Activated CD4-positive, alpha-beta T cell treated with anti-CD3 and anti-CD28 coated beads for 36 hours (primary cell): Measurements from ENCODE around the gene FXR2. TPM values are rescaled to one million over a fixed set of nuclear protein-coding genes. Genes with fewer than 3 reads are reported as not detected.

Experiments
- ATAC-seq: fragments of 200-7000 bp; cut with Tn5 transposase; one replicate; pipeline ENCODE4 v1.10.0; 2021; ENCODE audit warnings: mild to moderate bottlenecking, moderate library complexity
- CTCF ChIA-PET: fragments of 350-600 bp; sonication (Branson Sonifier 250); formaldehyde crosslinking; loops from one replicate; lab custom pipeline; 2021; ENCODE audit warnings: antibody characterized with exemption; lab: Charles Lee
- POLR2A ChIA-PET: fragments of 350-600 bp; sonication (Branson Sonifier 250); formaldehyde crosslinking; loops from one replicate; lab custom pipeline; 2021; ENCODE audit warnings: antibody characterized with exemption, inconsistent platforms; lab: Charles Lee
- DNase-seq: peaks from one replicate; pipeline ENCODE4 v3.0.0-alpha.2; 2020
- H3K27ac Mint-ChIP-seq: one replicate; pipeline ENCODE4 v1.8.0; 2021; ENCODE audit warnings: mixed read lengths
- H3K27me3 Mint-ChIP-seq: one replicate; pipeline ENCODE4 v1.8.0; 2021; ENCODE audit warnings: mixed read lengths
- H3K36me3 Mint-ChIP-seq: one replicate; pipeline ENCODE4 v1.8.0; 2021; ENCODE audit warnings: low read depth, mixed read lengths
- H3K4me1 Mint-ChIP-seq: one replicate; pipeline ENCODE4 v1.8.0; 2021; ENCODE audit warnings: mixed read lengths
- H3K4me3 Mint-ChIP-seq: one replicate; pipeline ENCODE4 v1.8.0; 2021; ENCODE audit warnings: mild to moderate bottlenecking, moderate library complexity, mixed read lengths
- H3K9me3 Mint-ChIP-seq: one replicate; pipeline ENCODE4 v1.8.0; 2021; ENCODE audit warnings: low read depth, mixed read lengths
- intact Hi-C, 2 experiments: fragments of 100-400 bp; cut with DNase I in 1 of 2; cut with micrococcal nuclease in 1 of 2; formaldehyde crosslinking; loops; one replicate each; pipeline versions ENCODE4 v1.14.2 to v1.15.1; 2022 to 2024; cut with DNase I, micrococcal nuclease
- total RNA-seq, 2 experiments: library from RNA; stranded (reverse); gene quantifications; one replicate each; pipeline ENCODE4 v1.2.3, GENCODE V29; 2021

Gene FXR2
- 10 to 100 TPM; 35.6 to 50.2 TPM for total RNA-seq

- peak; percentile 95 for ATAC-seq
- intact Hi-C loops, result loop anchor here (1.0 to 5.0 kb wide), 19 partner anchors 13 to 362 kb away; partner anchors contain the start of genes SAT2 (in 2 of the 2), CNTROB (in 1 of the 2), EIF5A (in 1 of the 2) and ELP5 (in 1 of the 2)
These were observed at the start of gene FXR2 for GRCh38 chr17:7614425-7615264. Gene FXR2 (minus strand): TSS chr17:7614897. CDS start chr17:7614532, 365 bp downstream.

GRCh38 chr17:7656958-7657609 is 42.4 kb upstream of the FXR2 start:
- POLR2A ChIA-PET, result interaction anchor here (0.6 kb wide), 1 partner anchor 611 kb away, joined by 4 read pairs; no protein-coding TSS in a partner anchor
- H3K9me3 Mint-ChIP-seq, result no peaks in the 10 kb centered on the region
- no peak overlapping the region for H3K4me3 Mint-ChIP-seq
- no peaks in the 10 kb centered on the region for H3K36me3 Mint-ChIP-seq
- no peaks in the 10 kb centered on the region for H3K4me1 Mint-ChIP-seq
- intact Hi-C loops, result no loop called here
- no peak overlapping the region for H3K27ac Mint-ChIP-seq
- no peak for DNase-seq
- CTCF ChIA-PET, result no interaction called here
- peaks cover 12% of the 10 kb centered on the region for H3K27me3 Mint-ChIP-seq
- ATAC-seq, result no peak

More at GRCh38 chr17:7614425-7615264, at the start of gene FXR2:
- Mint-ChIP-seq H3K9me3 (no peaks in the 10 kb centered on the region), H3K27ac (peak within 1 kb of the TSS; percentile 93), H3K27me3 (no peaks in the 10 kb centered on the region), H3K4me1 (peaks cover 32% of the 10 kb centered on the region), H3K36me3 (peaks cover 14% of the 10 kb centered on the region), H3K4me3 (peak within 1 kb of the TSS; percentile 85)
- ChIA-PET POLR2A (interaction anchor here (0.6 to 2.4 kb wide), 10 partner anchors 13 to 179 kb away, joined by 3 to 32 read pairs (median 6); partner anchors contain the start of genes ATP1B2, MPDU1, SAT2 and TP53), CTCF (interaction anchor here (0.6 to 2.5 kb wide), 11 partner anchors 9 to 97 kb away, joined by 3 to 31 read pairs (median 5); partner anchors contain the start of genes MPDU1, SAT2, TP53 and WRAP53)
- DNase-seq, result peak; percentile 100

- Mint-ChIP-seq H3K27ac (no peak overlapping the region), H3K27me3 (peaks cover 22% of the 10 kb centered on the region), H3K36me3 (no peaks in the 10 kb centered on the region), H3K4me3 (no peak overlapping the region), H3K4me1 (peaks cover 9% of the 10 kb centered on the region), H3K9me3 (no peaks in the 10 kb centered on the region)
- intact Hi-C loops, result no loop called here
- ATAC-seq (no peak), DNase-seq (no peak)
- ChIA-PET CTCF (interaction anchor here (0.6 to 0.8 kb wide), 2 partner anchors 23 to 375 kb away, joined by 3 read pairs; no protein-coding TSS in a partner anchor), POLR2A (no interaction called here)
These were observed 40.8 kb upstream of the FXR2 start for GRCh38 chr17:7655541-7655840.

- CTCF ChIA-PET, result interaction anchor here (0.6 to 1.3 kb wide), 4 partner anchors 12 to 375 kb away, joined by 3 to 4 read pairs (median 3); no protein-coding TSS in a partner anchor
These were observed 40.3 kb upstream of the FXR2 start for GRCh38 chr17:7654832-7655540.

GRCh38 chr17:7652388-7653356 is 38.0 kb upstream of the FXR2 start:
- Mint-ChIP-seq H3K27me3 (peaks cover 35% of the 10 kb centered on the region), H3K36me3 (no peaks in the 10 kb centered on the region), H3K4me1 (peaks cover 17% of the 10 kb centered on the region), H3K4me3 (no peak overlapping the region), H3K27ac (no peak overlapping the region), H3K9me3 (no peaks in the 10 kb centered on the region)
- intact Hi-C loops, result no loop called here
- POLR2A ChIA-PET, result no interaction called here
- ATAC-seq, result no peak
- DNase-seq, result no peak
- CTCF ChIA-PET, result no interaction called here

More at GRCh38 chr17:7654832-7655540, 40.3 kb upstream of the FXR2 start:
- intact Hi-C loops, result no loop called here
- no peaks in the 10 kb centered on the region for H3K36me3 Mint-ChIP-seq
- peaks cover 14% of the 10 kb centered on the region for H3K4me1 Mint-ChIP-seq
- H3K27me3 Mint-ChIP-seq, result peaks cover 27% of the 10 kb centered on the region
- DNase-seq, result no peak
- POLR2A ChIA-PET, result no interaction called here
- no peak for ATAC-seq
- no peak overlapping the region for H3K4me3 Mint-ChIP-seq
- no peak overlapping the region for H3K27ac Mint-ChIP-seq
- no peaks in the 10 kb centered on the region for H3K9me3 Mint-ChIP-seq

GRCh38 chr17:7651665-7652387 is 37.1 kb upstream of the FXR2 start:
- DNase-seq, result no peak
- Mint-ChIP-seq H3K4me3 (no peak overlapping the region), H3K27me3 (peaks cover 35% of the 10 kb centered on the region), H3K27ac (no peak overlapping the region), H3K9me3 (no peaks in the 10 kb centered on the region), H3K36me3 (no peaks in the 10 kb centered on the region), H3K4me1 (peaks cover 17% of the 10 kb centered on the region)
- CTCF ChIA-PET, result interaction anchor here (0.8 to 1.3 kb wide), 3 partner anchors 19 to 339 kb away, joined by 3 to 9 read pairs (median 3); partner anchors contain the start of gene TP53
- intact Hi-C loops, result no loop called here
- POLR2A ChIA-PET, result interaction anchor here (0.7 to 1.8 kb wide), 3 partner anchors 35 to 66 kb away, joined by 4 to 8 read pairs (median 8); partner anchors contain the start of genes FXR2 and TP53
- no peak for ATAC-seq

- POLR2A ChIA-PET, result interaction anchor here (0.5 to 1.8 kb wide), 5 partner anchors 35 to 79 kb away, joined by 4 to 8 read pairs (median 7); partner anchors contain the start of genes FXR2 and TP53
- Mint-ChIP-seq H3K9me3 (no peaks in the 10 kb centered on the region), H3K27ac (no peak overlapping the region), H3K4me1 (peaks cover 17% of the 10 kb centered on the region), H3K36me3 (no peaks in the 10 kb centered on the region), H3K27me3 (peaks cover 40% of the 10 kb centered on the region), H3K4me3 (peak overlapping the region; percentile 56)
- CTCF ChIA-PET, result interaction anchor here (0.6 to 1.3 kb wide), 5 partner anchors 17 to 339 kb away, joined by 3 to 9 read pairs (median 3); partner anchors contain the start of gene TP53
- DNase-seq, result no peak
- intact Hi-C loops, result no loop called here
- no peak for ATAC-seq
These were observed 36.5 kb upstream of the FXR2 start for GRCh38 chr17:7651097-7651664.

GRCh38 chr17:7650509-7651096 is 35.9 kb upstream of the FXR2 start, which contains the start of gene ATP1B2:
Gene ATP1B2 (plus strand): TSS chr17:7650926. CDS start chr17:7651519, 593 bp downstream.
- DNase-seq, result peak; percentile 82
- Mint-ChIP-seq H3K9me3 (no peaks in the 10 kb centered on the region), H3K27ac (no peak within 1 kb of the TSS), H3K4me3 (peak within 1 kb of the TSS; percentile 62), H3K27me3 (peaks cover 42% of the 10 kb centered on the region), H3K36me3 (no peaks in the 10 kb centered on the region), H3K4me1 (peaks cover 17% of the 10 kb centered on the region)
- ChIA-PET POLR2A (interaction anchor here (0.5 to 1.8 kb wide), 6 partner anchors 9 to 80 kb away, joined by 4 to 8 read pairs (median 6); partner anchors contain the start of genes FXR2 and TP53), CTCF (interaction anchor here (0.6 to 1.3 kb wide), 6 partner anchors 16 to 55 kb away, joined by 3 to 9 read pairs (median 3); partner anchors contain the start of gene TP53)
- intact Hi-C loops, result loop anchor here in 1 of 2 experiments (1.0 kb wide), 1 partner anchor 23 kb away; the partner anchor contains the start of gene SAT2
- ATAC-seq, result peak; percentile 92

GRCh38 chr17:7647018-7647417 is 32.3 kb upstream of the FXR2 start:
- ATAC-seq (no peak), DNase-seq (no peak)
- Mint-ChIP-seq H3K4me3 (no peak overlapping the region), H3K4me1 (peaks cover 25% of the 10 kb centered on the region), H3K36me3 (no peaks in the 10 kb centered on the region), H3K9me3 (no peaks in the 10 kb centered on the region), H3K27me3 (peaks cover 29% of the 10 kb centered on the region), H3K27ac (no peak overlapping the region)
- CTCF ChIA-PET, result interaction anchor here (0.6 to 1.6 kb wide), 3 partner anchors 15 to 43 kb away, joined by 3 to 5 read pairs (median 4); no protein-coding TSS in a partner anchor
- POLR2A ChIA-PET, result no interaction called here
- intact Hi-C loops, result no loop called here
